Large intestine (tissue), 3 donors: Measurements from ENCODE around the gene UEVLD. TPM values are rescaled to one million over a fixed set of nuclear protein-coding genes. Genes with fewer than 3 reads are reported as not detected.
A peak's percentile ranks its signal among the peaks of the same experiment; 100 is the strongest.

Source experiments
- DNase-seq, 2 donors: peaks; one replicate each; pipeline versions ENCODE4 v3.0.0 to v3.0.0-alpha.2; 2013
- H3K27ac ChIP-seq: one replicate; pipeline ENCODE4 v1.5.1; 2013; ENCODE audit warnings: low read length
- H3K27me3 ChIP-seq: 2 replicates; pipeline ENCODE4 v1.6.1; 2013; ENCODE audit warnings: low read length; ENCODE audit not compliant: control insufficient read depth, insufficient read depth
- H3K36me3 ChIP-seq: 2 replicates; pipeline ENCODE4 v1.6.1; 2013; ENCODE audit warnings: low read length; ENCODE audit not compliant: control insufficient read depth, insufficient read depth
- H3K4me1 ChIP-seq: one replicate; pipeline ENCODE4 v1.6.1; 2013; ENCODE audit warnings: low read length; ENCODE audit not compliant: control insufficient read depth, insufficient read depth
- H3K4me3 ChIP-seq: one replicate; pipeline ENCODE4 v1.5.1; 2013; ENCODE audit warnings: low read length
- H3K9me3 ChIP-seq: one replicate; pipeline ENCODE4 v1.6.1; 2013; ENCODE audit warnings: mild to moderate bottlenecking, low read depth, low read length, moderate library complexity; ENCODE audit not compliant: control insufficient read depth
- WGBS: methylation state at CpG from one replicate; pipeline ENCODE4 v1.1.5; 2013; ENCODE audit warnings: low lambda C conversion rate; ENCODE audit not compliant: insufficient coverage; 5-methylcytosine and 5-hydroxymethylcytosine counted together
- polyA plus RNA-seq: library from polyadenylated mRNA; unstranded; fragments of 120-200 nt; gene quantifications from one replicate; pipeline ENCODE4 v1.2.1, GENCODE V29; 2013

UEVLD gene
- polyA plus RNA-seq, 1 donor, result 19.5 TPM

DNA sequence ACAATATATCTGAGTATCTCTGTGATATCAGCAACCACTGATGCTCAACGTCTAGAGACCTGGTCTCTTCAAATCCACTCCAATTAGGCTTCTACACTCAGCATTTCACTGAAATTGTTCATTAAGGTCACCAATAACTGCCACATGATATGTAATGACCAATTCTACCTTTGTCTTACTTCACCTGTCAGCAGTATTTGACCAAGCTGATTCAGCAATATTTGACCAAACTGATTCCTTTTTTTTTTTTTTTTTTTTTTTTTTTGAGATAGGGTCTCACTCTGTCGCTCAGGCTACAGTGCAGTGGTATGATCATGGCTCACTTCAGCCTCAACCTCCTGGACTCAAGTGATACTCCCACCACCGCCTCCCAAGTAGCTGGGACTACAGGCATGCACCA is 67.4 kb downstream of the UEVLD start:
- DNase-seq, result no peak
- H3K4me1 ChIP-seq, result peaks cover 4% of the 10 kb centered on the region
- H3K27me3 ChIP-seq, result no peaks in the 10 kb centered on the region
- peaks cover 11% of the 10 kb centered on the region for H3K36me3 ChIP-seq
- H3K27ac ChIP-seq, result no peak overlapping the region
- H3K4me3 ChIP-seq, result no peak overlapping the region
- no peaks in the 10 kb centered on the region for H3K9me3 ChIP-seq
- WGBS, result no CpG with 5 or more reads among the region's 3 CpGs

GRCh38 chr11:18502352-18502751 is 86.2 kb downstream of the UEVLD start:
- no peaks in the 10 kb centered on the region for H3K27me3 ChIP-seq
- no peaks in the 10 kb centered on the region for H3K9me3 ChIP-seq
- H3K27ac ChIP-seq, result no peak overlapping the region
- DNase-seq, result no peak
- H3K4me1 ChIP-seq, result no peaks in the 10 kb centered on the region
- H3K4me3 ChIP-seq, result no peak overlapping the region
- peaks cover 62% of the 10 kb centered on the region for H3K36me3 ChIP-seq

- Histone ChIP-seq H3K36me3 (peaks cover 61% of the 10 kb centered on the region), H3K4me1 (no peaks in the 10 kb centered on the region), H3K9me3 (no peaks in the 10 kb centered on the region), H3K27me3 (no peaks in the 10 kb centered on the region), H3K27ac (no peak overlapping the region), H3K4me3 (no peak overlapping the region)
- no peak for DNase-seq
- 100% methylated on average over 1 of the region's 1 CpG for WGBS
Observed at GRCh38 chr11:18501629-18502028, 86.9 kb downstream of the UEVLD start.

DNA sequence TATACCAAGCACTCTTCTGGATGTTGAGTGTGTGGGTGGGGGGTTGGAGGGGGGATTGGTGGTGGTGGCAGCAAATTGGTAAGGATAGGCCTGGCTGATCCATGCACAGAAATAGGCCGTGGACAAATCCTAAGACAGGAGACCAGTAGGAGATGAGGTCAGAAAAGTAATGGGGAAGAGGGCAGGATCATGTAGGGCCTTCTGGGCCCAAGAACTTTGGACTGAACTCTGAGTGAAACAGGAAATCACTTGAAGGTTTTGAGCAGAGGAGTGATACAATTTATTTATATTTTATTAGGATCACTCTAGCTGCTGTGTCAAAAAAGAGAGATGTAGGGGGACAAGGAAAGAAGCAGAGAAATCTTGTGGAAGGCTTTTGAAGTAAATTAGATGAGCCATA is 90.5 kb downstream of the UEVLD start:
- peaks cover 8% of the 10 kb centered on the region for H3K4me1 ChIP-seq
- no peaks in the 10 kb centered on the region for H3K27me3 ChIP-seq
- H3K9me3 ChIP-seq, result no peaks in the 10 kb centered on the region
- no peak overlapping the region for H3K27ac ChIP-seq
- H3K4me3 ChIP-seq, result no peak overlapping the region
- peaks cover 48% of the 10 kb centered on the region for H3K36me3 ChIP-seq
- no CpG with 5 or more reads among the region's 1 CpG for WGBS
- DNase-seq, result peak in 1 of 2 donors; percentile 18

DNA sequence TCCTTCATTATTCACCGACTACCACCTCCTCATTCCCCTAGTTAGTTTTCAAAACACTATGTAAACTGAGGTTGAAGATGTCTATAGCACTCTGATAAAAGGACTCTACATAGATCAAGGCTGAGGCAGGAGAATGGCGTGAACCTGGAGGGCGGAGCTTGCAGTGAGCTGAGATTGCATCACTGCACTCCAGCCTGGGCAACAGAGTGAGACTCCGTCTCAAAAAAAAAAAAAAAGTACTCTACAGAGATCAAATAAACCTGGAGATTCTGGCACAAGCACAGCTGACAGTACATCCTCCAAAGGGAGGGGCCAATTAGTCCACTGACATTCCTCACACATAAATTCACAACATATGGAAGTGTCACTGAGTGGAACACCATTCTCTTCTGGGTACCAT is 92.8 kb downstream of the UEVLD start:
- DNase-seq, result no peak

DNA sequence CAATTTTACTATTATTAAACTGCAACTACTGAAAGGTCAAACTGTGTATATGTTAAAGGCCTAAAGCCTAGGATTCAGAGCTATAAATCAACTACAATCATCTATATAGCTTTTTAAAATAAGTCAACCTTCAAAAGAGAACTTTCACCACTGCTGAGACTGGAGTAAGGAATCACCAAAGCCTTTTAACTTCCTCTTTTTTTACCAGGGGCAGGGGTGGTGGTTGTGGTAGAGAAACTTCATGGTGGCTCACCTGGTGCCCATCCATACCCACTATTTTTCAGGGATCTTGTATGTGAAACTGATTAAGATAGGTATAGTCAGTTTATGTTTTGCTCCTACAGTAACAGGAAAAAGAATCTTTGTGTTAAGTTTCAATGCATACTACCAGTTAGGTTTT is 93.3 kb downstream of the UEVLD start:
- Histone ChIP-seq H3K27me3 (no peaks in the 10 kb centered on the region), H3K4me1 (peaks cover 26% of the 10 kb centered on the region), H3K4me3 (no peak overlapping the region), H3K36me3 (peaks cover 29% of the 10 kb centered on the region), H3K27ac (no peak overlapping the region), H3K9me3 (no peaks in the 10 kb centered on the region)
- DNase-seq, result no peak

More for the DNA sequence above, 92.8 kb downstream of the UEVLD start:
- H3K27me3 ChIP-seq, result no peaks in the 10 kb centered on the region
- no peak overlapping the region for H3K4me3 ChIP-seq
- peaks cover 26% of the 10 kb centered on the region for H3K4me1 ChIP-seq
- H3K9me3 ChIP-seq, result no peaks in the 10 kb centered on the region
- no peak overlapping the region for H3K27ac ChIP-seq
- WGBS, result no CpG with 5 or more reads among the region's 4 CpGs
- H3K36me3 ChIP-seq, result peaks cover 31% of the 10 kb centered on the region

DNA sequence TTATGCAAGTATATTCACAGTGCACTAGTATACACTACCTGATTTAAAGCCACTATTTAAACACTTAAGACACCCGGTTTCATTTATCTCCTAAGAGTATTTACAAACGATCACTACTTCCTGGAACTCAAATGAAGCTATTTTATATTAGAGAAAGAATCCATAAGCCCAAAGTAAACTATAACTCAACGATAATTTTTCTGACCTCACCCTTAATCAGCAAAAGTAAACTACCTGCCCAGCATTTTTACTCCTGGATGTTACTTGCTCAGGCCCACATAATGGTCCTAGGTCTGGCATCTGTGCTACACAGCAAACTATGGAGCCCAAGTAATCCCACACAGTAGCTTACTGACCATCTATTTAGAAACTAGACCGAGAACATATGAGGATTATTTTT is 95.2 kb downstream of the UEVLD start:
- WGBS, result 0% methylated on average over 1 of the region's 4 CpGs
- H3K27ac ChIP-seq, result peak overlapping the region; percentile 79
- no peak overlapping the region for H3K4me3 ChIP-seq
- H3K9me3 ChIP-seq, result no peaks in the 10 kb centered on the region
- DNase-seq, result peak in 1 of 2 donors; percentile 38
- H3K27me3 ChIP-seq, result no peaks in the 10 kb centered on the region
- peaks cover 35% of the 10 kb centered on the region for H3K4me1 ChIP-seq
- H3K36me3 ChIP-seq, result peaks cover 25% of the 10 kb centered on the region

- Histone ChIP-seq H3K4me3 (no peak overlapping the region), H3K4me1 (peaks cover 35% of the 10 kb centered on the region), H3K27ac (peak overlapping the region; percentile 79), H3K9me3 (no peaks in the 10 kb centered on the region), H3K36me3 (peaks cover 22% of the 10 kb centered on the region), H3K27me3 (no peaks in the 10 kb centered on the region)
- peak in 1 of 2 donors; percentile 16 for DNase-seq
Observed at GRCh38 chr11:18492888-18493287, 95.6 kb downstream of the UEVLD start.

- H3K36me3 ChIP-seq, result peaks cover 18% of the 10 kb centered on the region
- 88% methylated on average over 1 of the region's 2 CpGs for WGBS
- H3K9me3 ChIP-seq, result no peaks in the 10 kb centered on the region
- peaks cover 35% of the 10 kb centered on the region for H3K4me1 ChIP-seq
- no peak for DNase-seq
- no peak overlapping the region for H3K4me3 ChIP-seq
- H3K27ac ChIP-seq, result peak overlapping the region; percentile 79
- no peaks in the 10 kb centered on the region for H3K27me3 ChIP-seq
Observed at GRCh38 chr11:18491924-18492323, 96.6 kb downstream of the UEVLD start.

GRCh38 chr11:18490736-18491485 is 97.6 kb downstream of the UEVLD start:
- peak; percentile 88 to 96 for DNase-seq
- Histone ChIP-seq H3K4me1 (peaks cover 35% of the 10 kb centered on the region), H3K9me3 (no peaks in the 10 kb centered on the region), H3K27ac (peak overlapping the region; percentile 79), H3K27me3 (no peaks in the 10 kb centered on the region), H3K4me3 (peak overlapping the region; percentile 34), H3K36me3 (peaks cover 16% of the 10 kb centered on the region)
- no CpG with 5 or more reads among the region's 15 CpGs for WGBS

GRCh38 chr11:18490319-18490718 is 98.2 kb downstream of the UEVLD start:
- peak overlapping the region; percentile 79 for H3K27ac ChIP-seq
- peaks cover 35% of the 10 kb centered on the region for H3K4me1 ChIP-seq
- DNase-seq, result peak in 1 of 2 donors; percentile 3
- WGBS, result 43% methylated on average over 1 of the region's 1 CpG
- H3K36me3 ChIP-seq, result peaks cover 18% of the 10 kb centered on the region
- no peaks in the 10 kb centered on the region for H3K9me3 ChIP-seq
- H3K27me3 ChIP-seq, result no peaks in the 10 kb centered on the region
- H3K4me3 ChIP-seq, result peak overlapping the region; percentile 34
